Loucy (cell line): ENCODE measurements around the gene CTU2.

Experiments used
- EZH2phosphoT487 ChIP-seq: fragments of 200-600 bp; IDR thresholded peaks from 2 replicates; pipeline ENCODE4 v1.6.1; 2018; ENCODE audit warnings: antibody characterized with exemption, mild to moderate bottlenecking, moderate library complexity, borderline replicate concordance
- TF ChIP-seq, protein P1 (sequence below): fragments of 200-600 bp; sonication (generic); conservative IDR thresholded peaks from 2 replicates; pipeline ENCODE4 v1.5.1; 2014; ENCODE audit warnings: mild to moderate bottlenecking, antibody characterized with exemption, low read length

DNA sequence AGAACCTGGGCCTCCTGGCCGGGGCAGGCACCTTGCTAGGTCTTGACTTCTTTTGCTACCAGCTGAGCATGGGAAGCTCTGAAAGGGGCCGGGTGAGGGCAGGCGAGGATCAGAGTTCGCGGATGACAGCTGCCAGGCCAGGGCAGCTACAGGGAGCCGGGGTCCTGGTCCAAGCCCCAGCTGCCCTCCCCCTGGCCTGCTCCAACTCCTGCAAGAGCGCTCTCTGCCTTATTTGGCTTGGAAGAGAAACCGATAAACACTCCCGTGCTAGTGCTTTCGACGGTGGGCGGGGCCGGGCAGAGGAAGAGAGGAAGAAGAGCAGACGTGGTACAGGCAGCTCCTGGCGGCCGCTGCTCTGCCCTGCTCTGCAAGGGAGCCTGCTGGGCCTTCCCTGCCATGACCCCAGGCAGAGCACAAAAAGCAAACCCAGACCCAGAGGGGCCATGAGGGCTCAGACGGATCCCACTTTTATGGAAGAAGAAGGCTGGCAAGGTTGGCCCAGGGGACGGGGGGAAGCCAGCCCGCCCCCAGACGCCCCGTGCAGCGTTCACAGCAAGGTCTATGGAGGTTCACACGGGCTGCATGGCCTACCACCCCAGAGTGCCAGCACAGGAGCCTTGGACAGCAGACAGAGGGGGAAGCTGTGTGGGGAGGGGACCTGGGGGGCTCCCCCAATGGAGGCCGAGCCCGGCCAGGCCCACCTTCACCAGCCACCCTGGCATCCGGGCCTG is 53.1 kb downstream of the CTU2 start:
- no peak for TF ChIP-seq EZH2phosphoT487
- TF ChIP-seq, protein P1, sequence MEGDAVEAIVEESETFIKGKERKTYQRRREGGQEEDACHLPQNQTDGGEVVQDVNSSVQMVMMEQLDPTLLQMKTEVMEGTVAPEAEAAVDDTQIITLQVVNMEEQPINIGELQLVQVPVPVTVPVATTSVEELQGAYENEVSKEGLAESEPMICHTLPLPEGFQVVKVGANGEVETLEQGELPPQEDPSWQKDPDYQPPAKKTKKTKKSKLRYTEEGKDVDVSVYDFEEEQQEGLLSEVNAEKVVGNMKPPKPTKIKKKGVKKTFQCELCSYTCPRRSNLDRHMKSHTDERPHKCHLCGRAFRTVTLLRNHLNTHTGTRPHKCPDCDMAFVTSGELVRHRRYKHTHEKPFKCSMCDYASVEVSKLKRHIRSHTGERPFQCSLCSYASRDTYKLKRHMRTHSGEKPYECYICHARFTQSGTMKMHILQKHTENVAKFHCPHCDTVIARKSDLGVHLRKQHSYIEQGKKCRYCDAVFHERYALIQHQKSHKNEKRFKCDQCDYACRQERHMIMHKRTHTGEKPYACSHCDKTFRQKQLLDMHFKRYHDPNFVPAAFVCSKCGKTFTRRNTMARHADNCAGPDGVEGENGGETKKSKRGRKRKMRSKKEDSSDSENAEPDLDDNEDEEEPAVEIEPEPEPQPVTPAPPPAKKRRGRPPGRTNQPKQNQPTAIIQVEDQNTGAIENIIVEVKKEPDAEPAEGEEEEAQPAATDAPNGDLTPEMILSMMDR, result no peak
